K562 (cell line): ENCODE data around the gene MRPL40. TPM values are rescaled to one million over a fixed set of nuclear protein-coding genes. Genes with fewer than 3 reads are reported as not detected.

ENCODE experiments used
- CHD4 ChIP-seq: fragments of 200-600 bp; sonication (generic); IDR thresholded peaks from 3 replicates; pipeline ENCODE4 v1.6.1; 2012; ENCODE audit warnings: low read depth, mild to moderate bottlenecking, mixed read lengths, low read length, inconsistent platforms; ENCODE audit not compliant: insufficient read depth, insufficient replicate concordance, poor library complexity, severe bottlenecking
- ESRRA ChIP-seq: fragments of 450-650 bp; IDR thresholded peaks from 2 replicates; pipeline ENCODE4 v1.6.1; 2014; ENCODE audit warnings: low read depth, mild to moderate bottlenecking, moderate library complexity, borderline replicate concordance
- ILF3 ChIP-seq: fragments of 450-650 bp; IDR thresholded peaks from 2 replicates; pipeline ENCODE4 v1.6.1; 2018; ENCODE audit warnings: antibody characterized with exemption, mild to moderate bottlenecking, moderate library complexity, borderline replicate concordance
- MEF2D ChIP-seq: conservative IDR thresholded peaks from 2 replicates; pipeline ENCODE4 v1.6.1; 2016; ENCODE audit warnings: low read depth, missing genetic modification characterization, missing compliant biosample characterization
- NFYB ChIP-seq: IDR thresholded peaks from 2 replicates; pipeline ENCODE4 v1.6.1; 2011; ENCODE audit warnings: mild to moderate bottlenecking, moderate library complexity; ENCODE audit not compliant: insufficient read length; ENCODE audit errors: extremely low read depth
- PTTG1 ChIP-seq: fragments of 450-650 bp; IDR thresholded peaks from 2 replicates; pipeline ENCODE4 v1.6.1; 2016; ENCODE audit warnings: low read depth, mild to moderate bottlenecking, missing genetic modification characterization, missing compliant biosample characterization
- SMARCB1 ChIP-seq: IDR thresholded peaks from 2 replicates; pipeline ENCODE4 v1.6.1; 2011; ENCODE audit warnings: improper control_type of control experiment, low read depth; ENCODE audit not compliant: insufficient read length
- TOE1 ChIP-seq, 2 experiments: fragments of 450-650 bp in 1 of 2; sonication (generic) in 1 of 2; formaldehyde crosslinking in 1 of 2; IDR thresholded peaks; 2 replicates each; pipeline versions ENCODE4 v1.7.1 to v1.8.0; 2016 to 2022; ENCODE audit warnings: borderline replicate concordance in 2 of 2, mild to moderate bottlenecking in 2 of 2, antibody characterized with exemption in 1 of 2, inconsistent platforms in 1 of 2, low read depth in 1 of 2, missing genetic modification reagents in 1 of 2, moderate library complexity in 1 of 2
- ZNF436 ChIP-seq: fragments of 250-450, 450-650 bp; sonication (Bioruptor Pico); formaldehyde crosslinking; IDR thresholded peaks from 2 replicates; pipeline ENCODE4 v1.7.0; 2020; ENCODE audit warnings: mild to moderate bottlenecking
- ZNF589 ChIP-seq: fragments of 200-800 bp; sonication (Bioruptor generic); IDR thresholded peaks from 2 replicates; pipeline ENCODE4 v1.6.1; 2016; ENCODE audit warnings: low read depth, missing genetic modification characterization, missing compliant biosample characterization
- polyA plus RNA-seq, 8 experiments: library from polyadenylated mRNA; depleted of rRNA in 4 of 8; stranded (reverse) in 5 of 8; unstranded in 3 of 8; fragments of >200 nt; fragmentation: Nextera tagmentation in 2 of 8; fragmentation: Illumina TruSeq in 1 of 8; extraction: Ambion mirVana in 2 of 8; extraction: Trizol in 1 of 8; gene quantifications; 2 replicates each; pipeline versions ENCODE4 v1.2.1 to v1.2.3, GENCODE V29; 2011 to 2014; ENCODE audit warnings: inconsistent platforms in 1 of 8, missing spikeins in 1 of 8
- total RNA-seq, 7 experiments: library from RNA; depleted of rRNA in 6 of 7; stranded (reverse); fragments of >200 nt in 6 of 7; fragmentation: Illumina TruSeq in 2 of 7; extraction: Trizol in 2 of 7; gene quantifications; 2 replicates each; pipeline versions ENCODE4 v1.2.1 to v1.2.3, GENCODE V29; 2011 to 2021; ENCODE audit warnings: low replicate concordance in 1 of 7
- TF ChIP-seq, protein P1 (sequence below): fragments of 250-450 bp; sonication (Bioruptor Pico); IDR thresholded peaks from 2 replicates; pipeline ENCODE4 v1.8.0; 2021; ENCODE audit warnings: borderline replicate concordance, mild to moderate bottlenecking, moderate library complexity; ENCODE audit not compliant: poor library complexity, severe bottlenecking
- TF ChIP-seq, protein P2 (sequence below): sonication (generic); formaldehyde crosslinking; IDR thresholded peaks from 2 replicates; pipeline ENCODE4 v1.8.1; 2023; ENCODE audit warnings: mild to moderate bottlenecking, missing genetic modification reagents
- TF ChIP-seq, protein P3 (sequence below): fragments of 250-450 bp; sonication (Bioruptor Pico); IDR thresholded peaks from 2 replicates; pipeline ENCODE4 v1.4.0; 2020
- TF ChIP-seq, protein P4 (sequence below), 2 experiments: fragments of 200-800 bp in 1 of 2; sonication (Bioruptor generic) in 1 of 2; sonication (generic) in 1 of 2; formaldehyde crosslinking in 1 of 2; IDR thresholded peaks in 1 of 2; conservative IDR thresholded peaks in 1 of 2; 2 replicates each; pipeline versions ENCODE4 v1.5.0 to v1.6.1; 2016 to 2020; ENCODE audit warnings: missing compliant biosample characterization in 1 of 2, missing genetic modification characterization in 1 of 2, missing genetic modification reagents in 1 of 2
- TF ChIP-seq, protein P5 (sequence below): fragments of 450-650 bp; IDR thresholded peaks from 2 replicates; pipeline ENCODE4 v1.6.1; 2014; ENCODE audit warnings: low read depth, mild to moderate bottlenecking, moderate library complexity, borderline replicate concordance

MRPL40 gene
- total and polyA plus RNA-seq, 9 of the 15 experiments (the other 6 are each of a cell fraction or from before 2014, with no cell fraction given), result 132 to 652 (median 208) TPM

DNA sequence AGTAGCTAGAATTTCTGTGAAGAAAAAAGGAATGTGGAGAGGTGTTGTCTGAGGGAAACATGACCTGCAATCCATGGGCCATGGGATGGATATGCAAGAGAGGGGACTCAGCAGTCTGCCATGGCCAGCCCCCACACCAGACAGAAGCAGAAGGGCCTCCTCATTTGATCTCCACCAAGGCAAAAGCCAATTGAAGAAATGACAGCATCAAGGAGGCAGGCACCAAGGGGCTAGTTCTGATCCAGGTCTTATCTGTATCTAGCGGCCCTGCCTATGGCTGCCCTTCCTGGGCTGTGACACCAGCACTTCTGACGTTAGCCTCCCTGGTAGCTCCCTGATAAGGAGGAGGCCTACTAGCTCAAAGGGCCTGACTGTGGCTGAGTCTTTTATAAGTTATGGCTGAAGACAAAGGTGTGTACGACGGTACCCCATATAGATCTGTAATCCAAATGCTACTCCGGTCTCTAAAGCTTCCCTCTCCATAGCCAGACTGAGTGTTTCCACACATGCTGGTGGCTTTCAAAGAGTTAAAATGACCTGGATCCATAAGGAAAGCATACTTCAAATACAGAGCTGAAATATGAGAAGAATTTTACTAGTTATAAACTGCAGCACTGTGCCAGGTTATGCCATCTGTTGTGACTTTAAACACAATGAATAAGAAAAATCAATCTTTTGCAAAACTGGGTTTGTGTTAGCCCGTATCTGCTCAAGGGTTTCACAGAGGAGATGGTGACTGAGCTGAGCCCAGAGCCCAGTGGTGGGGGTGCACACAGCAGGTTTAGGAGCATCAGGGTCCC lies 35.2 kb upstream of the MRPL40 start (continued):
- TF ChIP-seq NFYB (peak; percentile 75), ILF3 (peak; percentile 82; the same call in 1 of the 2 replicates), ESRRA (peak; percentile 54; the same call in 1 of the 2 replicates), MEF2D (tag) (peak; percentile 69; the same call in 1 of the 2 replicates), TOE1 (IDR thresholded peaks at IDR 0.05; ENCODE audit: borderline replicate concordance) (no peak), TOE1 (CRISPR knock-in tag; IDR thresholded peaks at IDR 0.05; ENCODE audit: borderline replicate concordance, low read depth) (peak; percentile 29; the same call in 1 of the 2 replicates), CHD4 (peak; percentile 87), PTTG1 (tag) (no peak), ZNF436 (CRISPR knock-in tag) (no peak), SMARCB1 (no peak), ZNF589 (CRISPR knock-in tag) (peak; percentile 93)
- TF ChIP-seq, protein P1, sequence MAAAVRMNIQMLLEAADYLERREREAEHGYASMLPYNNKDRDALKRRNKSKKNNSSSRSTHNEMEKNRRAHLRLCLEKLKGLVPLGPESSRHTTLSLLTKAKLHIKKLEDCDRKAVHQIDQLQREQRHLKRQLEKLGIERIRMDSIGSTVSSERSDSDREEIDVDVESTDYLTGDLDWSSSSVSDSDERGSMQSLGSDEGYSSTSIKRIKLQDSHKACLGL, result no peak
- TF ChIP-seq, protein P2, sequence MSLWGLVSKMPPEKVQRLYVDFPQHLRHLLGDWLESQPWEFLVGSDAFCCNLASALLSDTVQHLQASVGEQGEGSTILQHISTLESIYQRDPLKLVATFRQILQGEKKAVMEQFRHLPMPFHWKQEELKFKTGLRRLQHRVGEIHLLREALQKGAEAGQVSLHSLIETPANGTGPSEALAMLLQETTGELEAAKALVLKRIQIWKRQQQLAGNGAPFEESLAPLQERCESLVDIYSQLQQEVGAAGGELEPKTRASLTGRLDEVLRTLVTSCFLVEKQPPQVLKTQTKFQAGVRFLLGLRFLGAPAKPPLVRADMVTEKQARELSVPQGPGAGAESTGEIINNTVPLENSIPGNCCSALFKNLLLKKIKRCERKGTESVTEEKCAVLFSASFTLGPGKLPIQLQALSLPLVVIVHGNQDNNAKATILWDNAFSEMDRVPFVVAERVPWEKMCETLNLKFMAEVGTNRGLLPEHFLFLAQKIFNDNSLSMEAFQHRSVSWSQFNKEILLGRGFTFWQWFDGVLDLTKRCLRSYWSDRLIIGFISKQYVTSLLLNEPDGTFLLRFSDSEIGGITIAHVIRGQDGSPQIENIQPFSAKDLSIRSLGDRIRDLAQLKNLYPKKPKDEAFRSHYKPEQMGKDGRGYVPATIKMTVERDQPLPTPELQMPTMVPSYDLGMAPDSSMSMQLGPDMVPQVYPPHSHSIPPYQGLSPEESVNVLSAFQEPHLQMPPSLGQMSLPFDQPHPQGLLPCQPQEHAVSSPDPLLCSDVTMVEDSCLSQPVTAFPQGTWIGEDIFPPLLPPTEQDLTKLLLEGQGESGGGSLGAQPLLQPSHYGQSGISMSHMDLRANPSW (CRISPR knock-in tag), result no peak; the same call in 1 of the 2 replicates
- TF ChIP-seq, protein P3, sequence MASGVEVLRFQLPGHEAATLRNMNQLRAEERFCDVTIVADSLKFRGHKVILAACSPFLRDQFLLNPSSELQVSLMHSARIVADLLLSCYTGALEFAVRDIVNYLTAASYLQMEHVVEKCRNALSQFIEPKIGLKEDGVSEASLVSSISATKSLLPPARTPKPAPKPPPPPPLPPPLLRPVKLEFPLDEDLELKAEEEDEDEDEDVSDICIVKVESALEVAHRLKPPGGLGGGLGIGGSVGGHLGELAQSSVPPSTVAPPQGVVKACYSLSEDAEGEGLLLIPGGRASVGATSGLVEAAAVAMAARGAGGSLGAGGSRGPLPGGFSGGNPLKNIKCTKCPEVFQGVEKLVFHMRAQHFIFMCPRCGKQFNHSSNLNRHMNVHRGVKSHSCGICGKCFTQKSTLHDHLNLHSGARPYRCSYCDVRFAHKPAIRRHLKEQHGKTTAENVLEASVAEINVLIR (CRISPR knock-in tag), result peak; percentile 93
- TF ChIP-seq, protein P4, sequence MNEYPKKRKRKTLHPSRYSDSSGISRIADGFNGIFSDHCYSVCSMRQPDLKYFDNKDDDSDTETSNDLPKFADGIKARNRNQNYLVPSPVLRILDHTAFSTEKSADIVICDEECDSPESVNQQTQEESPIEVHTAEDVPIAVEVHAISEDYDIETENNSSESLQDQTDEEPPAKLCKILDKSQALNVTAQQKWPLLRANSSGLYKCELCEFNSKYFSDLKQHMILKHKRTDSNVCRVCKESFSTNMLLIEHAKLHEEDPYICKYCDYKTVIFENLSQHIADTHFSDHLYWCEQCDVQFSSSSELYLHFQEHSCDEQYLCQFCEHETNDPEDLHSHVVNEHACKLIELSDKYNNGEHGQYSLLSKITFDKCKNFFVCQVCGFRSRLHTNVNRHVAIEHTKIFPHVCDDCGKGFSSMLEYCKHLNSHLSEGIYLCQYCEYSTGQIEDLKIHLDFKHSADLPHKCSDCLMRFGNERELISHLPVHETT (CRISPR knock-in tag; conservative IDR thresholded peaks at IDR 0.05 in 1 of 2, IDR thresholded peaks at IDR 0.05 in 1 of 2), result peak in 1 of 2 experiments; percentile 95; a peak in 2 of 4 replicates
- TF ChIP-seq, protein P5, sequence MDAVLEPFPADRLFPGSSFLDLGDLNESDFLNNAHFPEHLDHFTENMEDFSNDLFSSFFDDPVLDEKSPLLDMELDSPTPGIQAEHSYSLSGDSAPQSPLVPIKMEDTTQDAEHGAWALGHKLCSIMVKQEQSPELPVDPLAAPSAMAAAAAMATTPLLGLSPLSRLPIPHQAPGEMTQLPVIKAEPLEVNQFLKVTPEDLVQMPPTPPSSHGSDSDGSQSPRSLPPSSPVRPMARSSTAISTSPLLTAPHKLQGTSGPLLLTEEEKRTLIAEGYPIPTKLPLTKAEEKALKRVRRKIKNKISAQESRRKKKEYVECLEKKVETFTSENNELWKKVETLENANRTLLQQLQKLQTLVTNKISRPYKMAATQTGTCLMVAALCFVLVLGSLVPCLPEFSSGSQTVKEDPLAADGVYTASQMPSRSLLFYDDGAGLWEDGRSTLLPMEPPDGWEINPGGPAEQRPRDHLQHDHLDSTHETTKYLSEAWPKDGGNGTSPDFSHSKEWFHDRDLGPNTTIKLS, result peak; percentile 71; the same call in 1 of the 2 replicates
